Right lobe of liver (tissue), 6 donors: ENCODE measurements around the gene SLC10A7. TPM values are rescaled to one million over a fixed set of nuclear protein-coding genes. Genes with fewer than 3 reads are reported as not detected.

ENCODE experiments used
- ATAC-seq, 4 donors: fragments of 200-7000 bp; cut with Tn5 transposase; one replicate each; pipeline ENCODE4 v1.9.1; 2020; ENCODE audit warnings: mild to moderate bottlenecking in 4 of 4, moderate library complexity in 4 of 4
- DNase-seq, 3 donors: peaks; one replicate each; pipeline ENCODE4 v3.0.0-alpha.2; 2020
- H3K27ac ChIP-seq, 3 donors: fragments of 200-600 bp; one replicate each; pipeline ENCODE4 v1.8.0; 2022
- H3K27me3 ChIP-seq, 2 donors: fragments of 200-600 bp; one replicate each; pipeline ENCODE4 v1.8.0; 2022
- H3K36me3 ChIP-seq, 4 donors: fragments of 200-600 bp; sonication (generic) in 1 of 4; one replicate each; pipeline versions ENCODE4 v1.5.1 to v1.8.0; 2017 to 2022; ENCODE audit warnings: control low read depth in 1 of 4
- H3K4me1 ChIP-seq, 4 donors: fragments of 200-600 bp; sonication (generic) in 1 of 4; one replicate each; pipeline versions ENCODE4 v1.5.1 to v1.8.0; 2017 to 2022; ENCODE audit warnings: control low read depth in 1 of 4
- H3K4me3 ChIP-seq, 3 donors: fragments of 200-600 bp; one replicate each; pipeline ENCODE4 v1.8.0; 2022
- H3K9me3 ChIP-seq, 4 donors: fragments of 200-600 bp; sonication (generic) in 1 of 4; one replicate each; pipeline versions ENCODE4 v1.5.1 to v1.8.0; 2017 to 2022; ENCODE audit warnings: control low read depth in 1 of 4
- CTCF ChIP-seq, 4 donors: fragments of 200-600 bp in 3 of 4; fragments of 450-650 bp in 1 of 4; IDR thresholded peaks; one replicate each; pipeline versions ENCODE4 v1.5.1 to v1.8.0; 2016 to 2022; ENCODE audit warnings: antibody characterized with exemption in 4 of 4, mild to moderate bottlenecking in 2 of 4
- POLR2A ChIP-seq: fragments of 450-650 bp; IDR thresholded peaks from one replicate; pipeline ENCODE4 v1.6.1; 2017; ENCODE audit warnings: antibody characterized with exemption, mild to moderate bottlenecking
- WGBS: methylation state at CpG from one replicate; pipeline ENCODE4 v1.1.6; 2018; ENCODE audit warnings: low coverage, low lambda C conversion rate; ENCODE audit not compliant: insufficient coverage; ENCODE audit errors: missing lambda C conversion rate; 5-methylcytosine and 5-hydroxymethylcytosine counted together
- intact Hi-C, 2 donors: fragments of 100-400 bp; cut with DNase I; formaldehyde crosslinking; loops; one replicate each; pipeline versions ENCODE4 v1.11.2 to v1.14.1; 2022
- total RNA-seq, 6 experiments: library from RNA; depleted of rRNA in 2 of 6; stranded (reverse); fragments of >200 nt in 2 of 6; fragmentation: NEBNext Ultra II Directional in 3 of 6; extraction: Animal tissue kit (Norgen Biotek cat#: 25700) in 3 of 6; gene quantifications; one replicate each; pipeline versions ENCODE4 v1.1.0 to v1.2.4, GENCODE V29; 2016 to 2023
- donor health status: DM: no; HTN: yes; CAD: no.
- donor health status: DM: no; HTN: no; CAD: no.
- donor health status: DM: no; HTN: no; CAD: no.
- donor health status: DM: no; HTN: yes; CAD: no.
- donor health status: DM: no; HTN: yes; CAD: no.

SLC10A7 gene
- total RNA-seq, 6 experiments from 2014 or later: 6.3 to 13.5 (median 9.5) TPM

GRCh38 chr4:146482788-146483187 lies 39.0 kb downstream of the SLC10A7 start:
- Histone ChIP-seq H3K4me1 (no peaks in the 10 kb centered on the region), H3K27ac (no peak overlapping the region), H3K36me3 (no peaks in the 10 kb centered on the region), H3K9me3 (no peaks in the 10 kb centered on the region), H3K27me3 (no peaks in the 10 kb centered on the region), H3K4me3 (no peak overlapping the region)
- no peak for DNase-seq
- ATAC-seq: no peak
- intact Hi-C loops: no loop called here
- no peak for TF ChIP-seq POLR2A
- no peak for TF ChIP-seq CTCF (IDR thresholded peaks at IDR 0.05)
- 100% methylated on average over 1 of the region's 1 CpG for WGBS

- no CpG with 5 or more reads among the region's 3 CpGs for WGBS
- Histone ChIP-seq H3K36me3 (no peaks in the 10 kb centered on the region), H3K27ac (no peak overlapping the region), H3K9me3 (no peaks in the 10 kb centered on the region), H3K4me1 (no peaks in the 10 kb centered on the region), H3K4me3 (no peak overlapping the region), H3K27me3 (no peaks in the 10 kb centered on the region)
- no peak for DNase-seq
- no peak for ATAC-seq
- intact Hi-C loops: no loop called here
- TF ChIP-seq POLR2A (no peak), CTCF (IDR thresholded peaks at IDR 0.05) (no peak)
Observed at GRCh38 chr4:146481246-146481645, 40.5 kb downstream of the SLC10A7 start.

GRCh38 chr4:146478009-146478408 lies 43.7 kb downstream of the SLC10A7 start:
- 66% methylated on average over 3 of the region's 3 CpGs for WGBS
- intact Hi-C loops: no loop called here
- Histone ChIP-seq H3K4me3 (no peak overlapping the region), H3K27ac (no peak overlapping the region), H3K9me3 (no peaks in the 10 kb centered on the region), H3K36me3 (no peaks in the 10 kb centered on the region), H3K27me3 (no peaks in the 10 kb centered on the region), H3K4me1 (no peaks in the 10 kb centered on the region)
- ATAC-seq (no peak), DNase-seq (no peak)
- TF ChIP-seq CTCF (IDR thresholded peaks at IDR 0.05) (no peak), POLR2A (no peak)

- intact Hi-C loops: no loop called here
- Histone ChIP-seq H3K9me3 (no peaks in the 10 kb centered on the region), H3K4me3 (no peak overlapping the region), H3K4me1 (no peaks in the 10 kb centered on the region), H3K27me3 (no peaks in the 10 kb centered on the region), H3K36me3 (no peaks in the 10 kb centered on the region), H3K27ac (no peak overlapping the region)
- ATAC-seq (no peak), DNase-seq (no peak)
- 96% methylated on average over 2 of the region's 2 CpGs for WGBS
- TF ChIP-seq CTCF (IDR thresholded peaks at IDR 0.05) (no peak), POLR2A (no peak)
Observed at GRCh38 chr4:146477054-146477453, 44.7 kb downstream of the SLC10A7 start.

- ATAC-seq: no peak
- no peaks in the 10 kb centered on the region for H3K36me3 ChIP-seq
- H3K4me1 ChIP-seq: no peaks in the 10 kb centered on the region
- H3K4me3 ChIP-seq: no peak overlapping the region
- H3K27me3 ChIP-seq: no peaks in the 10 kb centered on the region
- H3K27ac ChIP-seq: no peak overlapping the region
- intact Hi-C loops: no loop called here
- no peaks in the 10 kb centered on the region for H3K9me3 ChIP-seq
- TF ChIP-seq POLR2A (no peak), CTCF (IDR thresholded peaks at IDR 0.05) (no peak)
- no peak for DNase-seq
- WGBS: 89% methylated on average over 1 of the region's 1 CpG
Observed at GRCh38 chr4:146472404-146472803, 49.3 kb downstream of the SLC10A7 start.
